Neuronal stem cell (in vitro differentiated cells): Measurements from ENCODE around the gene ADCY2.

Source experiments
- DNase-seq: peaks from one replicate; pipeline ENCODE4 v3.0.0-alpha.2; 2013; ENCODE audit warnings: low spot score
- H2AFZ ChIP-seq: one replicate; pipeline ENCODE4 v1.6.1; 2013; ENCODE audit warnings: mild to moderate bottlenecking, low read length, inconsistent platforms
- H2AK5ac ChIP-seq: 2 replicates; pipeline ENCODE4 v1.6.1; 2013; ENCODE audit warnings: low read depth, mild to moderate bottlenecking, inconsistent platforms, low read length, moderate library complexity, mixed read lengths
- H2BK120ac ChIP-seq: 2 replicates; pipeline ENCODE4 v1.6.1; 2013; ENCODE audit warnings: low read depth, mild to moderate bottlenecking, inconsistent platforms, low read length, moderate library complexity, mixed read lengths
- H2BK12ac ChIP-seq: one replicate; pipeline ENCODE4 v1.6.1; 2013; ENCODE audit warnings: low read length, inconsistent platforms
- H2BK15ac ChIP-seq: 2 replicates; pipeline ENCODE4 v1.6.1; 2013; ENCODE audit warnings: mild to moderate bottlenecking, low read length, inconsistent platforms, mixed read lengths
- H2BK5ac ChIP-seq: one replicate; pipeline ENCODE4 v1.6.1; 2013; ENCODE audit warnings: inconsistent platforms, mild to moderate bottlenecking, low read length, moderate library complexity
- H3K14ac ChIP-seq: one replicate; pipeline ENCODE4 v1.6.1; 2013; ENCODE audit warnings: low read length, inconsistent platforms
- H3K18ac ChIP-seq: 2 replicates; pipeline ENCODE4 v1.6.1; 2013; ENCODE audit warnings: low read length, inconsistent platforms
- H3K23ac ChIP-seq: 2 replicates; pipeline ENCODE4 v1.6.1; 2013; ENCODE audit warnings: low read depth, mild to moderate bottlenecking, mixed read lengths, low read length, inconsistent platforms; ENCODE audit not compliant: poor library complexity
- H3K27ac ChIP-seq: replicated peaks from 3 replicates; pipeline ENCODE4 v1.5.1; 2013; ENCODE audit warnings: low read length, inconsistent platforms
- H3K27me3 ChIP-seq, 3 experiments: 2 replicates each; pipeline ENCODE4 v1.6.1; 2013; ENCODE audit warnings: low read length in 3 of 3, mild to moderate bottlenecking in 2 of 3, inconsistent platforms in 1 of 3, low read depth in 1 of 3, mixed read lengths in 1 of 3, moderate library complexity in 1 of 3; ENCODE audit not compliant: control insufficient read depth in 3 of 3, insufficient read depth in 3 of 3
- H3K36me3 ChIP-seq, 2 donors: replicated peaks in 1 of 2; 2 replicates each; pipeline ENCODE4 v1.6.1; 2013; ENCODE audit warnings: low read length in 2 of 2; ENCODE audit not compliant: control insufficient read depth in 2 of 2, insufficient read depth in 2 of 2
- H3K4ac ChIP-seq: 2 replicates; pipeline ENCODE4 v1.6.1; 2013; ENCODE audit warnings: inconsistent platforms, mild to moderate bottlenecking, low read length, moderate library complexity
- H3K4me1 ChIP-seq, 2 donors: 1 replicate in 1 of 2; 2 replicates in 1 of 2; pipeline ENCODE4 v1.6.1; 2013; ENCODE audit warnings: low read length in 2 of 2, low read depth in 1 of 2; ENCODE audit not compliant: control insufficient read depth in 2 of 2, insufficient read depth in 1 of 2
- H3K4me2 ChIP-seq: one replicate; pipeline ENCODE4 v1.6.1; 2013; ENCODE audit warnings: mild to moderate bottlenecking, low read length, inconsistent platforms; ENCODE audit not compliant: insufficient read depth, poor library complexity, severe bottlenecking
- H3K4me3 ChIP-seq, 2 donors: 2 replicates each; pipeline ENCODE4 v1.5.1; 2013; ENCODE audit warnings: low read length in 2 of 2, mild to moderate bottlenecking in 2 of 2, inconsistent platforms in 1 of 2, moderate library complexity in 1 of 2
- H3K79me1 ChIP-seq: one replicate; pipeline ENCODE4 v1.6.1; 2013; ENCODE audit warnings: low read depth, mild to moderate bottlenecking, inconsistent platforms, low read length, moderate library complexity
- H3K9ac ChIP-seq: one replicate; pipeline ENCODE4 v1.6.1; 2013; ENCODE audit warnings: mild to moderate bottlenecking, low read depth, low read length, inconsistent platforms; ENCODE audit not compliant: poor library complexity
- H3K9me3 ChIP-seq, 2 donors: replicated peaks in 1 of 2; 2 replicates each; pipeline versions ENCODE3 to v1.6.1; 2013; ENCODE audit warnings: low read length in 2 of 2, mild to moderate bottlenecking in 2 of 2, inconsistent platforms in 1 of 2, low read depth in 1 of 2, mixed read lengths in 1 of 2, moderate library complexity in 1 of 2; ENCODE audit not compliant: control insufficient read depth in 2 of 2, insufficient read depth in 1 of 2
- H4K8ac ChIP-seq: one replicate; pipeline ENCODE4 v1.6.1; 2013; ENCODE audit warnings: low read depth, mild to moderate bottlenecking, inconsistent platforms, low read length, moderate library complexity
- H4K91ac ChIP-seq: one replicate; pipeline ENCODE4 v1.6.1; 2013; ENCODE audit warnings: low read length, low read depth, mild to moderate bottlenecking, inconsistent platforms; ENCODE audit not compliant: poor library complexity
- WGBS, 2 donors: extraction: QIAGEN DNeasy Blood & Tissue Kit; methylation state at CpG; one replicate each; pipeline ENCODE4 v1.1.7; 2013; ENCODE audit warnings: missing lambda C conversion rate in 2 of 2, mixed read lengths in 1 of 2; ENCODE audit not compliant: insufficient read length in 2 of 2, insufficient replicate concordance in 1 of 2; ENCODE audit errors: extremely low coverage in 2 of 2; 5-methylcytosine and 5-hydroxymethylcytosine counted together

ADCY2 gene

DNA sequence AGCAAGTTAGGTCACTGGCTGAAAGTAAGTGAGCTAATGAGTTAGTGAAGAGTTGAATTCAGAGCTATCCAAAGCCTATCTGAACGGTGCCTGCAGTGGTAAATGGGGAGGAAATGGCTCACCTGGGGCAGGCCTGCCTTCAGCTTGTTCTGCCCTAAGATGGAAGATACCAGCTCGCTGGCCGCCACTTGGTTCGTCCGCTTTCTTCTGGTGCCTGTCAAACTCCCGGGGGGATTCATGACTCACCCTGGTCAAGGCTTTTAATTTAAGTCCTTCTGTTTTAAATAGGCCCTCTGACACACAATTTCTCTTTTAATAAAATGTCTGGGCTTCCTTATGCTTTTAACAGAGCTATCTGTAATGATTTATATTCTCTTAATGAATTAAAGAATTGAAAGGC lies 376.2 kb downstream of the ADCY2 start:
- no peaks in the 10 kb centered on the region for H3K27me3 ChIP-seq
- no peaks in the 10 kb centered on the region for H3K36me3 ChIP-seq
- H4K8ac ChIP-seq: no peak overlapping the region
- H2BK12ac ChIP-seq: no peak overlapping the region
- H3K79me1 ChIP-seq: no peaks in the 10 kb centered on the region
- H2BK5ac ChIP-seq: no peak overlapping the region
- H2AK5ac ChIP-seq: no peak overlapping the region
- H3K4me2 ChIP-seq: no peak overlapping the region
- H2BK120ac ChIP-seq: no peak overlapping the region
- no peak overlapping the region for H3K4ac ChIP-seq
- H3K4me1 ChIP-seq: no peaks in the 10 kb centered on the region
- no peak overlapping the region for H2BK15ac ChIP-seq
- no peak overlapping the region for H3K14ac ChIP-seq
- H4K91ac ChIP-seq: no peak overlapping the region
- no peaks in the 10 kb centered on the region for H3K9me3 ChIP-seq
- no peak overlapping the region for H3K4me3 ChIP-seq
- no peak overlapping the region for H3K27ac ChIP-seq
- H3K18ac ChIP-seq: no peak overlapping the region
- H3K9ac ChIP-seq: no peak overlapping the region
- no CpG with 5 or more reads among the region's 6 CpGs for WGBS, 2 donors
- no peak overlapping the region for H2AFZ ChIP-seq
- no peak overlapping the region for H3K23ac ChIP-seq
- DNase-seq: no peak

GRCh38 chr5:7773178-7773577 lies 377.2 kb downstream of the ADCY2 start:
- Histone ChIP-seq H3K4me2 (no peak overlapping the region), H4K8ac (no peak overlapping the region)

GRCh38 chr5:7776442-7776841 lies 380.5 kb downstream of the ADCY2 start:
- Histone ChIP-seq H2BK5ac (no peak overlapping the region), H3K4me3 (no peak overlapping the region), H2BK120ac (no peak overlapping the region), H4K91ac (no peak overlapping the region), H3K18ac (no peak overlapping the region), H2AFZ (no peak overlapping the region), H3K4me2 (no peak overlapping the region), H3K23ac (no peak overlapping the region), H3K14ac (no peak overlapping the region), H3K27ac (no peak overlapping the region), H3K9ac (no peak overlapping the region), H3K4ac (no peak overlapping the region), H2BK12ac (no peak overlapping the region), H4K8ac (no peak overlapping the region), H3K79me1 (no peaks in the 10 kb centered on the region), H3K4me1 (peaks cover 10 to 15% of the 10 kb centered on the region in 2 donors), H2BK15ac (no peak overlapping the region), H3K9me3 (peaks cover 0 to 2% of the 10 kb centered on the region in 2 donors), H3K36me3 (no peaks in the 10 kb centered on the region), H2AK5ac (no peak overlapping the region), H3K27me3 (no peaks in the 10 kb centered on the region)
- DNase-seq: no peak
- WGBS, 2 donors: no CpG with 5 or more reads among the region's 4 CpGs

More at GRCh38 chr5:7773178-7773577, 377.2 kb downstream of the ADCY2 start:
- no peak overlapping the region for H2AFZ ChIP-seq
- no peak overlapping the region for H2BK15ac ChIP-seq
- H3K23ac ChIP-seq: no peak overlapping the region
- no peak overlapping the region for H3K27ac ChIP-seq
- no peak overlapping the region for H2BK120ac ChIP-seq
- no peak overlapping the region for H3K4ac ChIP-seq
- H3K4me3 ChIP-seq: no peak overlapping the region
- H3K4me1 ChIP-seq: no peaks in the 10 kb centered on the region
- H3K36me3 ChIP-seq: no peaks in the 10 kb centered on the region
- no CpG with 5 or more reads among the region's 6 CpGs for WGBS, 2 donors
- H3K79me1 ChIP-seq: no peaks in the 10 kb centered on the region
- no peak for DNase-seq
- no peak overlapping the region for H3K14ac ChIP-seq
- H2AK5ac ChIP-seq: no peak overlapping the region
- H3K9ac ChIP-seq: no peak overlapping the region
- H2BK5ac ChIP-seq: no peak overlapping the region
- no peak overlapping the region for H3K18ac ChIP-seq
- no peaks in the 10 kb centered on the region for H3K27me3 ChIP-seq
- H4K91ac ChIP-seq: no peak overlapping the region
- H3K9me3 ChIP-seq: no peaks in the 10 kb centered on the region
- H2BK12ac ChIP-seq: no peak overlapping the region

DNA sequence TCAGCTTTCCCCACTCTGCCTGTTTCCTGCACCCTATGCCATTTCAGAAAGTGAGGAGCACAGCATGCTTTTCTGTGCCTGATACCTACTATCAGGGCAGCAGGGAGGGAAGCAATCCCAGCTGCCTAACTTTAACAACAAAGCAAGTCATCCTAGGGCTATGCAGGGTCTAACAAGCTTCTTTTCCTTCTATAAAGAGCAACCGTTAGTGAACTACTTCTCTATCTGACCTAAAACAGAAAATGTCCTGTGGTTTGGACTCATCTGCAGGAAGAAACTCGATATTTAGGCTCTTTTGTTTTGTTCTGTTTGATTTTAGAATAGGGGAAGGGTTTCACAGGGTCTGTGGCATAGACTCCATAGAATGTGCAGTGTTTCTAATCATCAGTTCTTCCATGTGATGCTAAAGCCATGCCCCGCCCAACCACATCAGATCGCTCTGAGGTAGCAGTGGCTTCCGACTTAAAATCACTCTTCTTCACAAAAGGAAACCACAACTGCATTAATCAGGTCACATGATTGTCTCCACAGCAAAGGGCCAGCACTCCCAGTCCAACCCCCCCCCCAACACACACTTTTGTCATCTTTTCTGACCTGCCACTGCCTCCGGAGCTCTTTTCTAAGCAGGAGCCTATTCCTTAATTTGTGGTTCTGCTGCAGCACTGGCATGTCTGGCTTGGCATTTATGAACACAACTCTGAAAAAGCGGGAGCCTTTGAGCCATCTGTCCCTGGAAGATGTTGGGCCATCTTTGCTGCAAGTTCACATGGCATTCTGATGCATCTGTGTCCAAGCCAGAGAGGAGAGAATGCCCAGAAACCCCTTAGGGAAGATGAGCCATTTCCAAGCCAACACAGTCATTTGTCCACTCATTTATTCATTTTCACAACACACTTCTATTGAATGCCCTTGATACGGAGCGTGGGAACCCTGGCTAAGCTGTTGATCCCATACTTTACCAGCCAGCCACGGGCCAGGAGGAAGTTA lies 383.4 kb downstream of the ADCY2 start:
- Histone ChIP-seq H3K27me3 (no peaks in the 10 kb centered on the region), H3K9me3 (peaks cover 0 to 2% of the 10 kb centered on the region in 2 donors), H2AK5ac (no peak overlapping the region), H4K91ac (no peak overlapping the region), H3K9ac (no peak overlapping the region), H3K79me1 (no peaks in the 10 kb centered on the region), H3K4me1 (peaks cover 10 to 15% of the 10 kb centered on the region in 2 donors), H3K23ac (no peak overlapping the region), H3K4me2 (no peak overlapping the region), H2AFZ (peak overlapping the region; percentile 81), H2BK15ac (no peak overlapping the region), H2BK120ac (no peak overlapping the region), H3K18ac (peak overlapping the region; percentile 6), H3K4ac (no peak overlapping the region), H2BK5ac (no peak overlapping the region), H3K36me3 (no peaks in the 10 kb centered on the region), H3K14ac (no peak overlapping the region), H3K27ac (no peak overlapping the region), H3K4me3 (no peak overlapping the region), H2BK12ac (no peak overlapping the region), H4K8ac (no peak overlapping the region)
- DNase-seq: no peak
- no CpG with 5 or more reads among the region's 10 CpGs for WGBS, 2 donors
